Islet precursor cell (in vitro differentiated cells): Measurements from ENCODE around the gene EYS.
"Not testable (repeated sequence)": the region's sequence is repeated elsewhere in the genome, so short reads cannot be mapped to it uniquely, and the experiment has no call there.

Source experiments
- DNase-seq: peaks from one replicate; pipeline ENCODE4 v3.0.0-alpha.2; 2018

Gene EYS

DNA sequence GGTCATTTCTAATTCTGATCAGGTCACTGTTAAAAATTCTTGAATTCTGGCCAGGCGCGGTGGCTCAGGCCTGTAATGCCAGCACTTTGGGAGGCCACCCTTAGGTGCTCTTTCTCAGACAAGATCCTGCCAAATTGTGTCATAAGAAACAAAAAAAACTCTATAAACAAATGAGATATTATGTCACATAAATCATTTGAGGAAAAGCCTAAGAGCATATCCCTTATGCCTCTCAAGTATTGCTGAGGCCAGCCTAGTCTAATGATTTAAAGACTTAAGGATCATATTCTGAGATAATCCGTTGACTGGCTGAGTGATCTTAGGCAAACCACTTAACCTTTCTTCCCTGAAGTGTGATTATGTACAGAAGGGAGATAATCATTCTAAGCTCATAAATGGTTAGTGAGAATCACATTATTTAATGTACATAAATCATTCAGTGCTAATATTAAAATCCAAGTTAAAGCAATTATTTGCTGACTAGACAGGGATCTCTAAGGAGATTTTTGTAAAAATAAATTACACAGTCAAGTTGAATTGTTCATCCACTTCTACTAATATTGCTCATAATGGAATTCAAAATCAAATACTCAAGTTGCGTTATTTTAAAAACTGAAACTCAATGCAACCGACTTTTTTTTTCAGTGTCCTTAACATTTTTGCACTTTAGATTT, 1706.1 kb downstream of the EYS start:
- no peak for DNase-seq

DNA sequence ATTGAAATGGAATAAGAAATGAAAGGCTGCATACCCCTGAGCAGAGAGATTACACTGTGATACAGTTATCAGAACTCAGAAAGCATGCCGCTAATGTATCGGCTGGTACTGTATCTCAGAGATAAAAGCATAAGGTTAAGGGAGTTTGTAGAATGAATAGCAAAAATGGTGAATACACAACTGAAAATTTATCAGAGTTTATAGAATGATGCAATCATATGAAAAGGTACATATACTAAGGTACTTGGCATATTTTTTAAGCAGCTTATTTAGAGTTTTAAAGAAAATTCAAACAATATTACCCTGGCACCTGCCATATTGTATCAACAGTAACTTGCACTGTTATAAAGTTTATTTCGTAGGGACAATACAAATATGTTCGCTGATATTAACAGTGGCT, 1707.4 kb downstream of the EYS start:
- DNase-seq = no peak

DNA sequence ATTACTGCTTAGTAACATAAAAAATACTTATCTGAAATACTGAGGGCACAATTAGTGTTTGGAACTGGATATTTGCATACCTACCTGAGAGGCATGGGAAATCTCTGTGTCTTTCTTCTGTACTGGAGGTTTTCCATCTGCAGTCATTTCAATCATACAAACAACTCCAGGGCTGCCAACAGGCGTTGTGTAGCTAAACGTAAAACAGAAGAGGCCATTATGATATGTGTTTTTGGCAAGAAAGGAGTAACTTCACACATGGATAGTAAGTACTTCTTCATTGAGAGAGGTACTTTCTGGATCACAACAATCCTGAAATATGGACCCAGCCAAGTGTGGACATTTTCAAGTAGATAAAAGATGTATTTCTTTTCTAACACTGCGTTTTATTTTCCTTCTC, 1708.0 kb downstream of the EYS start:
- DNase-seq = no peak

DNA sequence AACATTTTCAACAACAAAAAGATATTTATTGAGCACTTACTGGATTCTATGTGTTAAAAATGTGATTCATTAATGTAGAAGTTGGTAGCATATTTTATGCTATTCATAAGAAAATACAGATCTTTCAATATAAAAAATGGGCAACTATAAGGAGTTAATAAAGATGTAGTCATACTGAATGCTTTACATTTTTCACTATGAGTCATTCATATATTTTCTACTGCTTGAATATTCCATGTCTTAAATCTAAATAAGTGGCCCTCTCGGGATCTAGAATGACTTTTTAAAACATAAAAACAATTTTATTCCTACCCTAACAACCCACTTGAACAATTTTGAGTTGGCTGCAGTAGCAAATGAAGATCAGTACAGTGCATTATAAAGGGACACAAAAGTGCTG, 1709.3 kb downstream of the EYS start:
- no peak for DNase-seq

DNA sequence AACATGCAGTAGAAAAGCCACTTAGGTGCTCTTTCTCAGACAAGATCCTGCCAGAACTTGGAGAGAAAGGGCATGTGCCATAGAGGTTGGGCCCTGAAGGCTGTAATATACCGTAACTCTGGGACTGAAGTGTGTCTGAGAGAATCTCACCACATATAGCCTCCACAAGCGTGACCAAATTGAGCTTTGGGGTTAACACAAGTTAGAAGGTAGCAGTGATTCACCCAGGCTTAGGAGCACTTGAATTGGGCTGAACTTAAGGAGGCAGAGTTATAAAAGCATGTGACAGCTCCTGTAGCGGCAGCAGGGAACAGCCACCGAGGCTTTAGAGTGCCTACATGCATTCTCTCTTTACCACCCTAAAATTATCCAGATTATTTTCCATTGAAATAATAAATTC, 1709.8 kb downstream of the EYS start:
- DNase-seq = no peak

DNA sequence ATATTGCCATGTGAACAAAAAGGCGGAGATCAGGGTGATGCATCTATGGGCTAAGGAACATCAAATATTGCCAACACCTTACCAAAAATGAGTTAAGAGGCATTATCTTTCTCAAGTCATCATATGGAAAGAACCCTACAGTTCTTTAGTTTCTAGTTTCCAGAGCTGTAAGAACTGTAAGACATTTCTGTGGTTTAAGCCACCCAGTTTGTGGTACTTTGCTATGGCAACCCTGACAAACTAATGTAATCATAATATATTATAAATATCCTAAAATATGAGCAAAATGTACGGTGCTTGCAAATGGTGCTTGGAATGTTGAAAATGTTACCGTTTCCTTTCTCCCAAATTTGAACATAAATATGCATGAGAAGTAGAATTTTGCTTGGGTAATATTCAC, 1721.8 kb downstream of the EYS start:
- no peak for DNase-seq

DNA sequence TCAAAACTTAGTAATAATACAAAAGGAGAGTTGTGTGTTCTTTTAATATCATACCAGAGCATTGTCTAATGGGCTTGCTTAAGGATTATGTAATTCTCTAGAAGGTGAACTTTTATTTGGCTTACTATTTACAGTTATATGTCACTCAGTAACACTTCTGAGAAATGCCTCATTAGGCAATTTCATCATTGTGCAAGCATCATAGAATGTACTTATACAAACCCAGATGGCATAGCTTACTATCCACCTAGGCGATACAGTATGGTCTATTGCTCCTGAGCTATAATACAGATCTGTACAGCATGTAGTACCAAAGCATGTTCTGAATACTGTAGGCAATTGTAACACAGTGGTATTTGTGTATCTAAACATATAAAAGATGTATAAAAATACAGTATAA, 1731.3 kb downstream of the EYS start:
- DNase-seq = no peak

DNA sequence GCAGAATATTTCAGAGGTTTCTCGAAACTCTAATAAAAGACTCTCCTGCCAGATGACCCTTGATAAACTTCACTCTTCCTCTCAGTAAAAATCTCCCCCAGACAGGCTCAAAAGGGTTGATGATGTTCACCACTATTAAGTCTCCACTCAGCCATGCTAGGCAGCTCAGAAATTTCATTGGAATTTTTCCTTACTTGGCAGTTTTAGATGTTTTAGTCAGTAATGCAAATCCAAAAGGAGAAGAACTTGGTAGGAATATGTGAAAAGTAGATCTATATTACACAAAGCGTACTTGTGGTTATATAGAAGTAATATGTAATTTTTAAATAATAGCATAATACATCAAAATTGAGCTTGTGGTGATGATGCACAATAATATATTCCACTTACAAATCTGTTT, 1738.4 kb downstream of the EYS start:
- no peak for DNase-seq

DNA sequence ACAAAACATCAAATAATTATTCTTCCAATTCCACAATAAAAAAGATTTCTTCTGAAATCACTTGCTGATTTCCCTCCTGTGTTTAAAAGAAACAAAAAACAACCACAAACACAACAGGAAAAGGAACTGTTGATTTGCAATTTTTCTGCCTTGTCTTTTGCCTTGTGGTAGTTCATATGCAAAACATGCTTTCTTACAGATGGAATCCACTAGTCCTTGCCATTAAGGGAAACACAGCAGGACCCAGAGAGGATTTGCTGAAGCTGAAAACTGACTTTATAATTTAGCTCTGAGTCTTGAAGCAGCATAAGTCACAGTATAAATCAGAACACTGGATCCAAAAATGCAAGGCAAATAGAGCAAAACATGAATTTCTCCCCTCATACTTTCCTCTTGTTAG, 1742.7 kb downstream of the EYS start:
- DNase-seq = no peak

DNA sequence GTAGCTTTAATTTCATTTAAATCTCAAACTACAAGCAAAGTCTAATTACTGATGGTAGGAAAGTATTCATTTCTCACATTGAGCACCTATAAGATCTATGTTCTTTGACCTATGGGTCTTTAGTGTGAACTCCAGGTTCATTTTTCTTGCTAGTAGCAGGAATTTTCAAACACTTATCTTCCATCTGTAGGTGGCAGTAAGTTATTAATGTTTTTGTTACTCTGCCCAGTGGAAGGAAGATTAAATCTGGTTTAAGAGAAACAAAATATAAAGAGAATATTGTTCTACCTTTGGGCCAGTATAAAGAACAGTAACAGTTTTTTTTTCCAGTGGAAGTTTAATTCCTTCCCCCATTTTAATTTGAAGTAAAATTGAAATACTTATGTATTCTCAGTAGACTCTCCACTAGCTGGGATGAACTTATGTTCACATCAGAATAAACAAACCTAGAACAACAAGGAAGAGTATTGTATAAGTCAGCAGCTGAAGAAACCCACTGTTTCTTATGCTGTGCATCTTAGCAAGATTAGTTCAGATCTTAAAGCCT, 1743.2 kb downstream of the EYS start:
- DNase-seq = no peak

DNA sequence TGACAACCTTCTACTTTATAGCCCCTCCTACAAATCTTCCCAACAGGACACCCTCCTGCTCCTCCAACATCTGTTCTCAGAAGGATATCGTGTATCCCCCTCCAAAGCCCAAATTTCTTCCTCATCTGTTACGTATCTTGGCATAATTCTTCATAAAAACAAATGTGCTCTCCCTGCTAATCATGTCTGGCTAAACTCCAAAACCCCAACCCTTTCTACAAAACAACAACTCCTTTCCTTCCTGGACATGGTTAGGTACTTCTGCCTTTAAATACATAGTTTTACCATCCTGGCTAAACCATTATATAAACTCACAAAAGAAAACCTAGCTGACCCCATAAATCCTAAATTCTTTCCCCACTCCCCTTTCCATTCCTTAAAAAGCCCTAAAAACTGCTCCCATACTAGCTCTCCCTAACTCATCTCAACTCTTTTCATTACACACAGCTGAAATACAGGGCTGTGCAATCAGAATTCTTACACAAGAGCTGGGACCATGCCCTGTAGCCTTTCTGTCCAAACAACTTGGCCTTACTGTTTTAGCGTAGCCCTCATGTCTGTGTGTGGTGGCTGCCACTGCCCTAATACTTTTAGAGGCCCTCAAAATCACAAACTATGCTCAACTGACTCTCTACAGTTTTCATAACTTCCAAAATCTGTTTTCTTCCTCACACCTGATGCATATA, 1753.5 kb downstream of the EYS start:
- DNase-seq = not testable (repeated sequence)

DNA sequence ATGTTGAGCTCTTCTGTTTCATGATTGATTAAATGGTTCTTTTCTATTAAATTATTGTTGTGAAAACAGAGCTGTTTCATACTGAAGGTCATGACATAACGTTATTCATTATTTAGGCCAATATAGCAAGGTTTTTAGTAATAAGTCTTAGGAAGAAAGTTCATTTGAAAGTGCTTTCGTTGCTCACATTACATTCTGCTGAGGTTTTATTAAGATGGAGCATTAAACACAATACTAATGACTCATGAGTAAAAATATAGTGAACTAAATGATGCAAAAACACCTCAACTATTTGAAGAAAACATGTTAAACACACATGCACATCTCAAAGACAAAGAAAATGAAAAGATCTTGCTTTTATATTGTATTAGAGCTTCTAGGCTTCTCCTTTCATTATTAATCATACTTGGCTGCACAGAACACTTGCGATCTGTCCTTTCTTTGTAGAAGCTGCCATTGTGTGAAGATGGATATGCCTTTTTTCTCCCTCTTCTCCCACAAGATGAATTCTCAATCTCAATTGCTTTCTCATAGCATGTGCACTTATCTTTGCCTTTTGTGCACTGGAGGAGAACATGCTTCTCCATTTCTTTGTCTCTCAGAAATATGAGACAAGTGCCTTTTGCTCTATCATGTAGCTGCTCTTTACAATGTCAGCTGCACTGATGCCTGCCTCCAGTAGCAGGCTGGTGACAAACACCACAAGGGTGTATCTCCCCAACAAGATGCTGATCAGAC, 1759.1 kb downstream of the EYS start:
- DNase-seq = no peak

DNA sequence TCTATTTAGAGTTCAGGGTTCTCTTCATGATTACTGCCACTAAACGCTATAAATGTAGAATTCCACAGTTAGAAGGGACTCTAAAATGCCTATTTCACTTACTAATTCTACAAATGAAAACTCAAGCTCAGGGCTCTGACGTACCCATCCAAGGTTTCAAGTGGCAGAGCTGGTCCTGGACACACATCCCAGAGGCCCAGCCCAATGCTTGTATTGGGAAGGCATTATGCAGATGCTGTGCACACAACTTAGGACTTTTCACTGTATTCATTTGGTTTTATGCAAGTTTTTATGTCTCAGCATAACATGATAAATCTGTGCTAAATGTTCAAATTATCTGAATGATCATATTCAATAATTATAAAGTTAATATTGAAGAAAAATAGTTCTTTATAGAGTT, 1761.0 kb downstream of the EYS start:
- DNase-seq = no peak

DNA sequence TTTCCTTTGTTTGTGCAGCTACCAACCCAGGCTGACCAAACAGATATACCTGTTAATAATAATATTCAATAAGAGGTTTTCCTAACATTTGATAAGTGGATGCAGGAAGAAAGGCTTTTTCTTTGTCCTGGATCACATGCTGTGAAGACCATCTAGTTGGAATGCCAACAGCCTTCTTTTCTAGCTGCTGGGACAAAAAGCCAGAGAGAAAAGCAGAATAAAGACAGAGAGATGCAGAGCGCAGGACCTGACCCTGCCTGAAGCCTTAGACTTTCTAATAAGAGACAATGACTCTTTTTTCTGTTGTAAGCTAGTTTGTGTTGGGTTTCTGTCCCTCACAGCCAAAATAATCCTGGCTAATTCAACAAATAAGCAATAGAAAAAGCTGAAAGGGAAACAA, 1763.2 kb downstream of the EYS start:
- no peak for DNase-seq

DNA sequence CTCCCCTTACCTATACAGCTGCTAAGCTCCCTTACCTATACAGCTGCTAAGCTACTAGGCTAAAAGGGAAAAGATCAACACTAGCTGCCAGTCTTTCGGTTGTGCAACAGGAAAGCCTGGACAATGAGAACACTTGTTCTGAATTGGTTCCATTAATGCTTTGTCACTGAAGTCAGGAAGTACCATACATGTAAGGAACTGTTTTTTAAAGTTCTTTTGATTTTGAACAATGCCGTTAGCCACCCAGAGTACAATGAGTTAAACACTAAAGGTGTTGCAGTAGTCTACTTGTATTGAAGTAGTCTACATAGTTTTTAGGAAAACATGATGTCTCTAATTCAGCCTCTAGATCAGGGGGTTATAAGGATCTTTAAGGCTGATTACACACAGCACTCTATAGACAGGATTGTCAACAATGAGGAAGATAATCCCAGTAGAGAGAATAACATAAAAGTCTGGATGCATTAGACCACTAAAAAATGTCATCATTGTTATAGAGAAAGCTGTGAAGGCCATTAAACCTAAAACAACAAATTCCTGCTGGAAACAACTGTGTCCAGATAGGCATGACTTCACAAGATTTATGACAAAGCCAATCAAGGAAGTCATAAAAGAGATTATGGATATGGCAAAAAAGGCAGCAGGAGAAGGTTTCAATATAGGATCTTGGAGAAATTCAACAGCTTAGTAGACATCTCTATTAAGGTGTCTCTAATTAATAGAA, 1765.1 kb downstream of the EYS start:
- DNase-seq = no peak

DNA sequence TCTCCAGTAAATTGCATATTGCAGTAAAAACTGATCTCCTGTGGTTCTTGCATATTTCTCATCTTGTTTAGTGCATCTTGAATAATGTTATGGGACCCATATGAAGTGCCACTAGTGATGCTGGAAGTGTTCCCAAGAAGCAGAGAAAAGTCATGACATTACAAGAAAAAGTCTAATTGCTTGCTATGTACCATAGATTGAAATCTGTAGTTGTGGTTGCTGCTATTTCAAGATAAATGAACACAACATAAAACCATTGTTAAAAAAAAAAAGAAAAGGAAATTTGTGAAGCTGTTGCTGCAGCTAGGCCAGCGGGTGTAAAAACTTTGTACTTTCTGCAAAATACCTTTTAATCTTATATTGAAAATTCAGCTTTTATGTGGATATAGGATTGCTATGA, 1767.0 kb downstream of the EYS start:
- DNase-seq = no peak

DNA sequence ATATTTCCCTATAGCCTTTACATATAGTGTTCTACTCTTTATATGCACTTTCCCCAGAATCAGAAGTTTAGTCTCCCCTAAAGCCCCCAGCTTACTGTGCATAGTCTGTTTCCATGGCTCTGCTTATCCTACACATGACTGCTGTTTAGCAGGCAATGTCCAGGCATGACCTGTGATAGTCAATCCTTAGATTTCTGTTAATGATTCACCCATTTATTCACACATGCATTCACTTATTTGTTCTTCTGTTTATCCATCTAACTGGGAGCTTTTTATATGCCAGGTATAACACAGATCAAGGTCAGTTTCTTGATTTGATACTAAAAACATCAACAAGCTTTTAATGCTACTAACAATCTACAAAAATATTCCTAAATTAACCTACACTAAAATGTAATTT, 1770.6 kb downstream of the EYS start:
- no peak for DNase-seq

DNA sequence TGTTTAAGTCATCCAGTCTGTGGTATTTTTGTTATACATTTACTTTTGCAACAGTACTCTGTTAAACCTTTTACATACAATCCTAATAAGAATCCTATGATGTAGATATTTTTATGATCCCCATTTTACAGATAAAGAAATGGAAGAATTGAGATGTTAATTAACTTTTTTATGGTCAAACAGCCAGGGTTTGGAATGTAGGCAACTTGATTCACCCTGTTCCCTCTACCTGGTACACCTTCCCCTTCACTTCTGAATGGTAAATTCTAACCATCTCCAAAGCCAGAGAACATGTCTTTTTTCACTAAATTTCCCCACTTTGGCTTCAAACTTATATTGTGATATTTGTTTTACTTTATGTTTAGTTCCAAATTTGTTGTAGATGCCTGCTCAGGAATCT, 1771.3 kb downstream of the EYS start:
- no peak for DNase-seq

DNA sequence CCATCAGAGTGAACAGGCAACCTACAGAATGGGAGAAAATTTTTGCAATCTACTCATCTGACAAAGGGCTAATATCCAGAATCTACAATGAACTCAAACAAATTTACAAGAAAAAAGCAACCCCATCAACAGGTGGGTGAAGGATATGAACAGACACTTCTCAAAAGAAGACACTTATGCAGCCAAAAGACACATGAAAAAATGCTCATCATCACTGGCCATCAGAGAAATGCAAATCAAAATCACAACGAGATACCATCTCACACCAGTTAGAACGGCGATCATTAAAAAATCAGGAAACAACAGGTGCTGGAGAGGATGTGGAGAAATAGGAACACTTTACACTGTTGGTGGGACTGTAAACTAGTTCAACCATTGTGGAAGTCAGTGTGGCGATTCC, 1773.1 kb downstream of the EYS start:
- DNase-seq = not testable (repeated sequence)

DNA sequence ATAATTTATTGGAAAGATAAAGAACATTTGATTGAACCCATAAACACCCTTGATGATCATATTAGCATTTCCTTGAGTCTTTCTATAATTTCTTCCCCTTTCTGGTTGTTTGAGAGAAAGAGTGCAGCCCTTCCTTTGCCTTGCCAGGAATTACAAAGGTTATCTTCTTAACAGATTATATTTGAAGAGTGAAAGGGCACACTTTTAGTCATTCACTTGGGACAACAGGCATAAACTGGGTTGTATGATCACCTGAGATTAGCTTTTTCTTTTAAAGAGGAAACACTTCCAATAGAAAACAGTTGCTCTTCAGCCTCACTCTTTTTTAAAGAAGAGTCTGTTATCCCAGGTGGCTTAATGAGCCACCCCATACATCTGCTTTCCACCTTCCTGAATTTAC, 1776.2 kb downstream of the EYS start:
- DNase-seq = no peak

DNA sequence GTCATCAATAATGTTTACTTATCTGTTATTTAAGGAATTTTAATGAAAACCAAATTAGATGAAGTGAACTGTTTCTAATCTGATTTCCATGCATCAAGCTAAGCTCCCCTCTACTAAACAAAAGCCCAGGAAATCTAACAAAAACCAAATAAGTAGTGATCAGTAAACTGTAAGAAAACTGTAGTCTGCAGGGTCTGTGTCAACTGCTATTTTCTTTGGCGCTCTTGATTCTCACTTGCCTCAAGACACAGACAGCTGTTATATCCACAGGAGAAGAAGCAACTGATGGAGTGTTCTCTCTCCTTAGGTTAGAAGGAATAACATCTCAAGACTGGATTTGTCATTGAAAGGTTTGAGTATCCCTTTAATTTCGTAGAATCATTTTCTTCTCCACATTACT, 1777.9 kb downstream of the EYS start:
- no peak for DNase-seq

DNA sequence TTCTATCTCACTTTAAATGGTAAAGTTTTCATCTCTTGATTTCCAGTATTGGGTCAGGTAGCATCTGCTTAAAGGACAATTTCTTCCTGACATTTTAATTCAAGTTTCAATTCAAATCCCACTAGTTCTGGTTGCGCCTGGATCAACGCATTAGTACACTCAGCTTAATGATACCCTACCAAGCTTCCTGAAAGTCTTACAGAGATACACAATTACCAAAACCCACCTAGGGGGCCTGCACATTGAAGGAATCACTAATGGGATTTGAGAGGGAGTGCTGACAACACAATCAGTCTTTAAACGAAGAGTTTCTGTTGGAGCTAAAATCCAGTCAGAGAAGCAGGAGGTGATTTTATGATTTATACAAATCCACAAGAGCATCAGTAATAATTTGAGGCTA, 1778.4 kb downstream of the EYS start:
- no peak for DNase-seq
